ENCODE measurements around the gene ABHD2. TPM values are rescaled to one million over a fixed set of nuclear protein-coding genes. Genes with fewer than 3 reads are reported as not detected.

The ABHD2 gene
- total and polyA plus RNA-seq, 9 of the 15 experiments (the other 6 are each of a cell fraction or from before 2014, with no cell fraction given), result 16.9 to 99.8 (median 47.5) TPM

DNA sequence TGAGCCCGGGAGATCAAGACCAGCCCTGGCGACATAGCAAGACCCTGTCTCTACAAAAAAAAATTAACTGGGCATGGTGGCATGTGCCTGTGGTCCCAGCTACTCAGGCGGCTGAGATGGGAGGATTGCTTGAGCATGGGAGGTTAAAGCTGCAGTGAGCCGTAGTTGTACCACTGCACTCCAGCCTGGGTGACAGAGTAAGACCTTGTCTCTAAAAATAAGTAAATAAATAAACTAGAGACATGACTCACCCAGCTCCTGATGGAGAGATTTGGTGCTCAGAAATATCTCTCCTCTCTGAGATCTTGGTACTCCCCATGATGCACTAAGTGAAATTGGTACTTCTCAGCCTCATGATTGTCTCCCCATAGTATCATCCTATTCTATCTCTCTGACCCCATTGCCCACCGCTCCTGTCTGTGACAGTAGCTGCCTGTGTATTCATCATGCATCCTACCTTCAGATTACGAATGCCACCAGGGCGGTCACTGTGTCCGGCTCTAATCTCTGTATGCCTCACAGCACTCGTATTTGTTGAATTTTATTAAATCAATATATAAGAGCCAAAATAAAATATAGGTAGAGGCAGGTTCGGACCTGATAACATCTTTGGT is 50.9 kb downstream of the ABHD2 start:
- H3K9ac ChIP-seq (ENCODE audit: insufficient read depth in 1 of 2, low read depth in 2 of 2, low read length in 2 of 2), result no peak overlapping the region
- intact Hi-C loops (cut with micrococcal nuclease), result no loop called here
- H3K9me3 ChIP-seq (replicated peaks; ENCODE audit: control insufficient read depth, insufficient read depth, low read depth, low read length), result no peaks in the 10 kb centered on the region
- TF ChIP-seq PHTF2 (CRISPR knock-in tag; IDR thresholded peaks at IDR 0.05), result no peak
- TF ChIP-seq POLR3A (IDR thresholded peaks at IDR 0.05; ENCODE audit: borderline replicate concordance, extremely low read depth, insufficient read depth, insufficient read length), result no peak
- TF ChIP-seq L3MBTL2 (IDR thresholded peaks at IDR 0.05), result no peak
- TF ChIP-seq, protein P1, sequence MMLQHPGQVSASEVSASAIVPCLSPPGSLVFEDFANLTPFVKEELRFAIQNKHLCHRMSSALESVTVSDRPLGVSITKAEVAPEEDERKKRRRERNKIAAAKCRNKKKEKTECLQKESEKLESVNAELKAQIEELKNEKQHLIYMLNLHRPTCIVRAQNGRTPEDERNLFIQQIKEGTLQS (IDR thresholded peaks at IDR 0.05), result peak; percentile 49; the same call in 1 of the 2 replicates
- TF ChIP-seq, protein P1 (CRISPR knock-in tag; conservative IDR thresholded peaks at IDR 0.05), result no peak
- peak; percentile 78 for TF ChIP-seq FOSL1 (tag; conservative IDR thresholded peaks at IDR 0.05)
- TF ChIP-seq MCM2 (IDR thresholded peaks at IDR 0.05; ENCODE audit: low read depth), result no peak
- no peak for TF ChIP-seq GATAD2B (IDR thresholded peaks at IDR 0.05; ENCODE audit: borderline replicate concordance)
- peak; percentile 60; the same call in 1 of the 2 replicates for TF ChIP-seq CTBP1 (IDR thresholded peaks at IDR 0.05; ENCODE audit: borderline replicate concordance)
- peak; percentile 63; the same call in 1 of the 2 replicates for TF ChIP-seq JUND (IDR thresholded peaks at IDR 0.05; ENCODE audit: borderline replicate concordance, low read depth, low read length)
- TF ChIP-seq JUND (tag; IDR thresholded peaks at IDR 0.05; ENCODE audit: borderline replicate concordance, low read depth, low read length), result peak; percentile 28; the same call in 1 of the 3 replicates
- TF ChIP-seq, protein P2, sequence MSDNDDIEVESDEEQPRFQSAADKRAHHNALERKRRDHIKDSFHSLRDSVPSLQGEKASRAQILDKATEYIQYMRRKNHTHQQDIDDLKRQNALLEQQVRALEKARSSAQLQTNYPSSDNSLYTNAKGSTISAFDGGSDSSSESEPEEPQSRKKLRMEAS (CRISPR knock-in tag; IDR thresholded peaks at IDR 0.05), result 0 out of 2 replicates have a peak, but pooled peaks have one; percentile 31
- 0 out of 4 replicates have a peak, but pooled peaks of 1 of the 2 experiments have one; percentile 17 for TF ChIP-seq RCOR1 (IDR thresholded peaks at IDR 0.05; ENCODE audit: borderline replicate concordance in 1 of 2, low read depth in 2 of 2, low read length in 2 of 2)
- TF ChIP-seq DMBX1 (CRISPR knock-in tag; IDR thresholded peaks at IDR 0.05; ENCODE audit: borderline replicate concordance), result no peak
- no peak for TF ChIP-seq HNRNPUL1 (IDR thresholded peaks at IDR 0.05; ENCODE audit: low read length)
- no peak for TF ChIP-seq ZNF77 (CRISPR knock-in tag; IDR thresholded peaks at IDR 0.05)
- TF ChIP-seq, protein P3, sequence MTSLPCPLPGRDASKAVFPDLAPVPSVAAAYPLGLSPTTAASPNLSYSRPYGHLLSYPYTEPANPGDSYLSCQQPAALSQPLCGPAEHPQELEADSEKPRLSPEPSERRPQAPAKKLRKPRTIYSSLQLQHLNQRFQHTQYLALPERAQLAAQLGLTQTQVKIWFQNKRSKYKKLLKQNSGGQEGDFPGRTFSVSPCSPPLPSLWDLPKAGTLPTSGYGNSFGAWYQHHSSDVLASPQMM (CRISPR knock-in tag; IDR thresholded peaks at IDR 0.05), result no peak
- TF ChIP-seq ILK (tag; IDR thresholded peaks at IDR 0.05; ENCODE audit: borderline replicate concordance, low read depth), result no peak
- no peak for TF ChIP-seq FOXK2 (conservative IDR thresholded peaks at IDR 0.05 in 1 of 2, IDR thresholded peaks at IDR 0.05 in 1 of 2; ENCODE audit: low read depth in 2 of 2)
- no peak for TF ChIP-seq RUNX1 (IDR thresholded peaks at IDR 0.05; ENCODE audit: low read depth)
- TF ChIP-seq ZNF766 (CRISPR knock-in tag; conservative IDR thresholded peaks at IDR 0.05), result no peak
- TF ChIP-seq MTA2 (IDR thresholded peaks at IDR 0.05; ENCODE audit: low read depth), result no peak
- TF ChIP-seq CXXC5 (CRISPR knock-in tag; IDR thresholded peaks at IDR 0.05), result no peak
- POLR2A ChIA-PET, result interaction anchor here (0.7 to 1.0 kb wide), 2 partner anchors 8 to 26 kb away, joined by 3 read pairs; no protein-coding TSS in a partner anchor
- DNase-seq (ENCODE audit: extremely low read depth in 1 of 4, low spot score in 3 of 4) (no peak), ATAC-seq (peak; percentile 57; the same call in 2 of the 3 replicates), FAIRE-seq (no peak)
- no peak overlapping the region for H3K4me2 ChIP-seq (ENCODE audit: insufficient read depth, low read length)
- no peak overlapping the region for H3K27ac ChIP-seq (ENCODE audit: extremely low read depth, low read depth, low read length)
- H2AFZ ChIP-seq (ENCODE audit: low read depth, low read length), result no peak overlapping the region
- H3K79me2 ChIP-seq (ENCODE audit: control insufficient read depth, insufficient read depth, low read length), result peaks cover 30% of the 10 kb centered on the region
- peaks cover 59% of the 10 kb centered on the region for H3K36me3 ChIP-seq (ENCODE audit: control insufficient read depth, insufficient read depth, low read length)
- no peaks in the 10 kb centered on the region for H3K9me1 ChIP-seq (ENCODE audit: control insufficient read depth, insufficient read depth, low read length)
- BruUV-seq (replicated peaks), result no TSS peak
- WGBS (ENCODE audit: insufficient coverage, low coverage, missing lambda C conversion rate), result 81% methylated on average over 10 of the region's 10 CpGs
- H3K27me3 ChIP-seq (ENCODE audit: control insufficient read depth in 2 of 2, insufficient read depth in 2 of 2, low read length in 2 of 2), result no peaks in the 10 kb centered on the region
- in situ Hi-C loops (cut with MboI), result no loop called here
- no peak overlapping the region for H3K4me3 ChIP-seq
- H3K4me1 ChIP-seq (replicated peaks in 1 of 2; ENCODE audit: control insufficient read depth in 2 of 2, insufficient read depth in 2 of 2, low read length in 2 of 2), result no peaks in the 10 kb centered on the region; a peak in 2 of 5 replicates
- CTCF ChIA-PET (ENCODE audit: low intra/inter-chr PET ratio), result no interaction called here
- H4K20me1 ChIP-seq (replicated peaks; ENCODE audit: control insufficient read depth, insufficient read depth, low read length), result no peaks in the 10 kb centered on the region
